Pancreas (tissue), 10 donors: ENCODE measurements around the gene KCNJ2. TPM values are rescaled to one million over a fixed set of nuclear protein-coding genes. Genes with fewer than 3 reads are reported as not detected.

Experiments
- ATAC-seq, 4 donors: fragments of 200-7000 bp; cut with Tn5 transposase; one replicate each; pipeline versions ENCODE4 v1.8.0 to v1.9.1; 2020; ENCODE audit warnings: mild to moderate bottlenecking in 4 of 4, moderate library complexity in 4 of 4
- DNase-seq, 6 donors: peaks; one replicate each; pipeline ENCODE4 v3.0.0-alpha.2; 2020
- FAIRE-seq: peaks from 2 replicates; lab custom pipeline; 2012; peaks lifted over from hg19 to GRCh38; lab: Jason Lieb, UNC
- H3K27ac ChIP-seq, 4 donors: fragments of 200-600 bp; sonication (generic); 1 replicate in 3 of 4; 2 replicates in 1 of 4; pipeline versions ENCODE4 v1.5.0 to v1.8.0; 2020
- H3K27me3 ChIP-seq, 4 donors: fragments of 200-600 bp; one replicate each; pipeline ENCODE4 v1.8.0; 2021
- H3K36me3 ChIP-seq, 3 donors: fragments of 200-600 bp; sonication (generic) in 1 of 3; one replicate each; pipeline versions ENCODE4 v1.5.0 to v1.8.0; 2020 to 2021
- H3K4me1 ChIP-seq, 3 donors: fragments of 200-600 bp; one replicate each; pipeline ENCODE4 v1.8.0; 2021
- H3K4me3 ChIP-seq, 4 donors: fragments of 200-600 bp; sonication (generic) in 2 of 4; one replicate each; pipeline versions ENCODE4 v1.5.0 to v1.8.0; 2020 to 2021
- H3K9me3 ChIP-seq, 4 donors: fragments of 200-600 bp; one replicate each; pipeline ENCODE4 v1.8.0; 2021
- WGBS, 2 donors: extraction: QIAGEN DNeasy Blood & Tissue Kit; methylation state at CpG; one replicate each; pipeline ENCODE4 v1.1.7; 2013; 5-methylcytosine and 5-hydroxymethylcytosine counted together
- intact Hi-C, 3 donors: fragments of 100-400 bp; cut with DNase I; formaldehyde crosslinking; loops; one replicate each; pipeline versions ENCODE4 v1.11.1 to v1.14.2; 2022
- polyA plus RNA-seq, 2 donors: library from polyadenylated mRNA; stranded (reverse); fragments of 200-250 nt; gene quantifications; one replicate each; pipeline ENCODE4 v1.2.3, GENCODE V29; 2013
- total RNA-seq, 6 donors: library from RNA; stranded (reverse); fragmentation: NEBNext Ultra II Directional in 4 of 6; extraction: Animal tissue kit (Norgen Biotek cat#: 25700) in 4 of 6; gene quantifications; one replicate each; pipeline versions ENCODE4 v1.2.1 to v1.2.4, GENCODE V29; 2021 to 2023
- TF ChIP-seq, protein P1 (sequence below), 4 donors: fragments of 200-600 bp; sonication (generic) in 3 of 4; IDR thresholded peaks; one replicate each; pipeline versions ENCODE4 v1.5.0 to v1.8.0; 2021; ENCODE audit warnings: antibody characterized with exemption in 4 of 4
- donor health status: healthy with polysubstance abuse.
- donor health status: DM: no; HTN: no; CAD: no; lungs with moderate emphysema.
- donor health status: DM: no; HTN: no; CAD: no.
- donor health status: control.
- donor health status: control.
- donor health status: Bipolar disorder and iron deficiency.
- donor health status: DM: yes; HTN: yes; CAD: no.
- donor health status: DM: no; HTN: no; CAD: no.
- donor health status: DM: no; HTN: no; CAD: no.
- donor health status: DM: yes; HTN: yes; CAD: no.

Gene KCNJ2
- total and polyA plus RNA-seq, 8 donors: 0.32 to 2.3 (median 0.60) TPM

- Histone ChIP-seq H3K4me1 (peaks cover 0 to 4% (median 0%) of the 10 kb centered on the region in 3 donors), H3K27ac (no peak overlapping the region), H3K27me3 (no peaks in the 10 kb centered on the region), H3K4me3 (no peak overlapping the region), H3K9me3 (no peaks in the 10 kb centered on the region), H3K36me3 (no peaks in the 10 kb centered on the region)
- intact Hi-C loops: no loop called here
- no peak for DNase-seq
- TF ChIP-seq, protein P1, sequence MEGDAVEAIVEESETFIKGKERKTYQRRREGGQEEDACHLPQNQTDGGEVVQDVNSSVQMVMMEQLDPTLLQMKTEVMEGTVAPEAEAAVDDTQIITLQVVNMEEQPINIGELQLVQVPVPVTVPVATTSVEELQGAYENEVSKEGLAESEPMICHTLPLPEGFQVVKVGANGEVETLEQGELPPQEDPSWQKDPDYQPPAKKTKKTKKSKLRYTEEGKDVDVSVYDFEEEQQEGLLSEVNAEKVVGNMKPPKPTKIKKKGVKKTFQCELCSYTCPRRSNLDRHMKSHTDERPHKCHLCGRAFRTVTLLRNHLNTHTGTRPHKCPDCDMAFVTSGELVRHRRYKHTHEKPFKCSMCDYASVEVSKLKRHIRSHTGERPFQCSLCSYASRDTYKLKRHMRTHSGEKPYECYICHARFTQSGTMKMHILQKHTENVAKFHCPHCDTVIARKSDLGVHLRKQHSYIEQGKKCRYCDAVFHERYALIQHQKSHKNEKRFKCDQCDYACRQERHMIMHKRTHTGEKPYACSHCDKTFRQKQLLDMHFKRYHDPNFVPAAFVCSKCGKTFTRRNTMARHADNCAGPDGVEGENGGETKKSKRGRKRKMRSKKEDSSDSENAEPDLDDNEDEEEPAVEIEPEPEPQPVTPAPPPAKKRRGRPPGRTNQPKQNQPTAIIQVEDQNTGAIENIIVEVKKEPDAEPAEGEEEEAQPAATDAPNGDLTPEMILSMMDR (IDR thresholded peaks at IDR 0.05): no peak
- peak in 2 of 4 donors; percentile 42 to 65 for ATAC-seq
- WGBS, 2 donors: 82 to 90% methylated on average over 4 of the region's 4 CpGs
- no peak for FAIRE-seq
Observed at GRCh38 chr17:70205401-70205800, 36.1 kb downstream of the KCNJ2 start.

GRCh38 chr17:70206361-70207010 is 37.2 kb downstream of the KCNJ2 start:
- FAIRE-seq (no peak), DNase-seq (no peak), ATAC-seq (no peak)
- Histone ChIP-seq H3K36me3 (no peaks in the 10 kb centered on the region), H3K4me1 (peaks cover 0 to 6% (median 0%) of the 10 kb centered on the region in 3 donors), H3K9me3 (no peaks in the 10 kb centered on the region), H3K27ac (no peak overlapping the region), H3K27me3 (no peaks in the 10 kb centered on the region), H3K4me3 (no peak overlapping the region)
- TF ChIP-seq, protein P1 (IDR thresholded peaks at IDR 0.05): no peak
- intact Hi-C loops: no loop called here
- WGBS, 2 donors: 66 to 79% methylated on average over 6 of the region's 6 CpGs

DNA sequence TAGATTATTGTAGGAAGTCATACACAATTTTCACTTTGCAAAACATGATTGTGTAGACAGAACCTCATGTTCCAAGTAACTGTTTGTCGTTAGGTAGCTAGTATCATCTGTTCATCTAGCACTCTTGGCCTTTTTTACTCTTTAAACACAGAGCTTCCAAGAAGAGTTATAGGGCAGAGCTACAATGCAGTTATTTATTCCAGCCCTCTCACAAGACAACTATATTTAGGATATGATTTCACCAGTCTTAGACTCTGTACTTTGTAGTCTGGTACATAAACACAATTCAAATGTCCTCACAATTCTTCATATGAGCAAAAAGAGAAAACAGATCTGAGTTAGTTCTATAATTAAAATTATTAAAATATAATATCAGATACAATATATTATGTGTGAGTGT is 37.9 kb downstream of the KCNJ2 start:
- Histone ChIP-seq H3K9me3 (no peaks in the 10 kb centered on the region), H3K27ac (no peak overlapping the region), H3K27me3 (no peaks in the 10 kb centered on the region), H3K4me3 (no peak overlapping the region), H3K36me3 (no peaks in the 10 kb centered on the region), H3K4me1 (peaks cover 0 to 6% (median 0%) of the 10 kb centered on the region in 3 donors)
- 83 to 84% methylated on average over 1 of the region's 1 CpG for WGBS, 2 donors
- intact Hi-C loops: no loop called here
- FAIRE-seq (no peak), DNase-seq (no peak), ATAC-seq (no peak)
- TF ChIP-seq, protein P1 (IDR thresholded peaks at IDR 0.05): no peak

GRCh38 chr17:70208080-70208794 is 38.9 kb downstream of the KCNJ2 start:
- WGBS, 2 donors: 83 to 91% methylated on average over 7 of the region's 7 CpGs
- TF ChIP-seq, protein P1 (IDR thresholded peaks at IDR 0.05): no peak
- intact Hi-C loops: no loop called here
- H3K36me3 ChIP-seq: no peaks in the 10 kb centered on the region
- H3K27ac ChIP-seq: no peak overlapping the region
- no peak for DNase-seq
- no peak overlapping the region for H3K4me3 ChIP-seq
- ATAC-seq: no peak
- no peaks in the 10 kb centered on the region for H3K9me3 ChIP-seq
- FAIRE-seq: no peak
- H3K27me3 ChIP-seq: no peaks in the 10 kb centered on the region
- H3K4me1 ChIP-seq: peaks cover 0 to 6% (median 0%) of the 10 kb centered on the region in 3 donors
